HG02678 (cell line): ENCODE data around the gene HUNK.
"Not testable (repeated sequence)": the region's sequence is repeated elsewhere in the genome, so short reads cannot be mapped to it uniquely, and the experiment has no call there.

ENCODE experiments used
- ATAC-seq: cut with Tn5 transposase; IDR thresholded peaks from one replicate; pipeline ENCODE4 v1.9.1; 2021; ENCODE audit warnings: mild to moderate bottlenecking, moderate library complexity; ENCODE audit not compliant: unreplicated experiment

HUNK gene

DNA sequence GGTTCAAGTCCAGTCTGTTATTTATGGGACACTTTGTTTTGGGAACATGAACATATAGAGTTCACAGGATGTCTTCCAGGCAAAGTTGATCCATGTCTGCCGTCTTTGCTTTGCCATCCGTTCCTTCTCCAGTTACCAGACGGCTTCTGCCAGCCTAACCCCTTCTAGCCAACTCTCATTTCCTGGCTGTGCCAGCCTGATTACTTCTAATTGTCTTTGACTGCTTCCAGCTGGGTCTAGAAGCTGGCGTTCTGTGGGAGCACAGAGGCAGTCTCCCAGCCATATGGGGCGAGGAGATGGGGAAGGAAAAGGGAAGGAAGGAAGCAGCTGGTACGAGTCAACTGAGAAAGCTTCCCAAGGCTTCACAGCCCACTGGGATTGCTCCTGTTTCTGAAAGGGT lies 3.1 kb upstream of the HUNK start:
- ATAC-seq = no peak

DNA sequence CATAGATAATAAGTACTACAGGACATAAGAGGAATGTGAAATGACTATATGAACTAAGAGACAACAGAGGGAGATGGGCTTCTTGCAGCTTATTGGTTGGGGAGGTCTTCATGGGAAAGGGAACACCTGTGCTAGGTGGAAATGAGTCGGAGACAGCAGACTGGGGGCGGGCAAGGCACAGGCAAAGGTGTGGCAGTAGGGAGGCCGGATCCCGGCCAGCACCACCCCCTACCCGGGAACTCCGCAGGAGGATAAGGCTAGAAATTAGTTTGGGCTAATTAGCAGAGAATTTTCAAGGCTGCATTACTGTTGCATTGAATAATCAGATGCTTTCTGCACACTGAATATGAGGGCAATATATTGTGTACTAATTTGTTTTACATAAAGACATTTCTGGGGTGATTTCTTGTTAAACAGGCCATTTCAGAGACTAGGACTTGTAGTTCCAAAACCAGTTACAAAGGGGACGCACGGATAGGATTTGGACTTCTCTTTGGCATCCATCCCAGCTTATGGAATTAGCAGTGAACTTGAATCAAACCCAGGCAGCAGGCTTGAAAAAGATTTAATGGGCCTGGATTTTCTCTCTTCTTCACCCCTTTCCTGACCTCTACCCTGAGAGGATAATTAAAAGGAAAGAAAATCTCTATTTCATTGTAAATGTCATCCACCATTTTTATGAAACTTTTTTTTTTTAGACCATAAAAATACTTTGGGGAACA lies 2.2 kb upstream of the HUNK start:
- ATAC-seq = no peak

DNA sequence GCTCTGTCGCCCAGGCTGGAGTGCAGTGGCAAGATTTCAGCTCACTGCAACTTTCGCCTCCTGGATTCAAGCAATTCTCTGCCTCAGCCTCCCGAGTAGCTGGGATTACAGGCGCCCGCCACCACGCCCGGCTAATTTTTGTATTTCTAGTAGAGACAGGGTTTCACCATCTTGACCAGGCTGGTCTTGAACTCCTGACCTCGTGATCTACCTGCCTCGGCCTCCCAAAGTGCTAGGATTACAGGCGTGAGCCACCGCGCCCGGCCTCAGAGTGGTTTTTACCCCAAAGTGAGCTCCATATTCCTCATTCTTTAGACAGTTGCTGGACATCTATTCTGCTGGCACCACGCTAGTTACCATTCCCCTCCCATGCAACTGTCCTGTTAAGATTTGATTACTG lies 1.4 kb upstream of the HUNK start:
- ATAC-seq = not testable (repeated sequence)

DNA sequence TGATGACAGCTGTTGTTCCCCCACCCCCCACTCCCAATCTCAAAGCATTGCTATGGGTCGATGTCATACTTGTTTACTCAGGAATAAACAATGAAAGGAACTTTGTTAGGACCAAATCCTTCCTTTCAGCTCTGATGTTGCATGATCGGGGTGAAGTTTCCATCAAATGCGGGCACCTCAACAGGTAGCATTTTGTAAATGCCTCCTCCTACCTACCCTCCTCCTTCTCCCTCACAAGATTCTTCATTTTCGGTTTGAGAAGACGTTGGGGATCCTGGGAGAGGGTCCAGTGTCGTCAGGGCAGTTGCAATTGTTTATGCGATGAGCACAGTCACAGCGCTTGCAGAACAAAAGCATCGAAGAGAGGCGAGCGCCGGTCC lies 758 bp upstream of the HUNK start:
- ATAC-seq = no peak

DNA sequence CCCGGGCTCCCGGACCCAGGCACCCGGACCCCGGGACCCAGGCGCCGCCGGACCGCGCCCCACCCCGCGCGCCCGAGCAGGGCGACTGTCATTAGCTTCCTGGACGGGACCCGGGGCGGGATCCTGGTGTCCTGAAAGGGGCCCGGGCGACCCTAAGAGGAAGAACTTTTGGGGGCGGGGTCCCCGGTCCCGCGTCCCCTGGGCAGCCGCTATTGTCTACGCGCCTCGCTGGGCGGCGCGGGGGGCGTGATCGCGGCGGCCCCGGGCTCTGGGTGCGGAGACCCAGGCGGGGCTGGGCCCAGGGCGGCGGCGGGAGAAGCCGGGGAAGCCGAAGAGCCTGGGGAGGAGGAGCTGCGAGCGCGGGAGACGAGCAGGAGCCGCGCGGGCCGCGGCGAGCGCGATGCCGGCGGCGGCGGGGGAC lies 465 bp downstream of the HUNK start:
- no peak for ATAC-seq

DNA sequence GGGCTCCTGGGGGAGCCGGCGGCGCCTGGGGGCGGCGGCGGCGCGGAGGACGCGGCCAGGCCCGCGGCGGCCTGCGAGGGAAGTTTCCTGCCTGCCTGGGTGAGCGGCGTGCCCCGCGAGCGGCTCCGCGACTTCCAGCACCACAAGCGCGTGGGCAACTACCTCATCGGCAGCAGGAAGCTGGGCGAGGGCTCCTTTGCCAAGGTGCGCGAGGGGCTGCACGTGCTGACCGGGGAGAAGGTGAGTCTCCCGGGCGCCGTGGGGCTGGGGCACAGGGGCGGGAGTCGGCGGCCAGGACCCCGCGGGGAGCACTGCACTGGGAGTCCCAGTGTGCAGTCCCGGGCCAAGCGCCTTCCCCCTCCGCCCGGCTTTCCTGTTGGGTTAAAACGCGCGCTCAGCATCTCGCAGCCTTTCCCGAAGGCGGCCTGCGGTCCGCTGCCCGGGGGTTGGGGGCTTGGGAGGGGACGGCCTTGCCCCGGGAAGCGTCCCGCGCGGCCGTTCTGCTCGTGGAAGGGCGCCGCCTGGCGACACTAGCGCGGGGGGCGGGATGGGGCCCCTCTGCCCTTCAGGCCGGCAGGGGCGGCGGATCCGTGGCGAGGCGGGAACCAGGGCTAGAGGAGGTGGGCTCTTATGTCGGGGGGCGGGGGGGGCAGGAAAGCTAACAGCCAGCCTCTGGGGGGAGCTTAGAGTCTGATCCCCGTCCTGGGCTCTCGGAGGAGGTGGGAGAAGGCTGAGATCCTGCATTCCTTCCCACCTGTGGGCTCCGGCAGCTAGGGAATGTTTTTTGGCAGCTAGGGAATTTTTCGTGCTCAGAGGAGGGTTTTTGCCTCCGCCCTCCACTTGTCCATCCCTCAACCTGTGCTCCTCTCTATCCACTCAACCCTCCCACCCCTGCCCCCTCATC lies 1.1 kb downstream of the HUNK start:
- ATAC-seq = no peak

DNA sequence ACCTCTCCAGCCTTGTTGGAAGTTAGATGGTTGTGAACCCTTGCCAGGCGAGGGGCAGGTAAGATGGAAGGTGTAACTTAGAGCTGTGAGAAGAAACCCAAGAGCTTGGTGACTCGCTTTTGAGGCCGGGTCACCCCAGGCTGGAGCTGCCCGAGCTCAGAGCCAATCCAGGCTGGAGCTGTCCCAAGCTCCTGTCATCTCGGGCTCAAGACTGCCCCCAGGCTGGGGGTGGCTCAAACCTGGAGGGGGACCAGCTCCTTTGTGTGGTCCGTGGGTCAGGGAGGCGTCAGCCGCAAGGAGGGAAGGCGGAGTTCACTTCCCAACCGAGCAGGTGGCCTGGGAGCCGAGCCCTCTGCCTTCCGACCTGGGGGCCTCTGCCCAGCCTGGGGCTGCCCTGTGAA lies 2.0 kb downstream of the HUNK start:
- ATAC-seq = no peak

DNA sequence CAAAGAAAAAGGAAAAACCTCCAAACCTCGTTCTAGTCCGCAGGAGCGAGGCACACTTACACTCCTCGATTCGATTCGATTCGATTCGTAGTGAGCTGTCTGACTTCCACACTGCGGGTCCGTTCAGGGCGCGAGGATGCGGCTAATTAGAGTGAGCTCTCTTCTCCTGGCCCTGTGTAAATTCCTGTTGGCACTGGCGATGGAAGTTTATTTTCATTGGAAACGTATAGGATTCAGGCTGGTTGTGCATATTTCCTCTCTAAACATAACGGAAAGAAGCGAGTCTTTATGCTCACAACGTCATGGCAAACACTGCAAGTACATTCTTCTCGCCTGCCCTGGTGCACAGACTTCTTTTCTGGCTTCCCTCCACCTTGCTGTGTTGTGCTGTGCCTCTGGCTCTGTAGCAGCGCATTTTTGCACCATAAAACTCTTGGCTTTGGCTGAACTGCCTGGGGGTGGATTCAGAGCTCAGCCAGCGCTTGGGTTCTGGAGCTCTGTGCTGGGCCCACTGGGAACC lies 2.7 kb downstream of the HUNK start:
- ATAC-seq = no peak

DNA sequence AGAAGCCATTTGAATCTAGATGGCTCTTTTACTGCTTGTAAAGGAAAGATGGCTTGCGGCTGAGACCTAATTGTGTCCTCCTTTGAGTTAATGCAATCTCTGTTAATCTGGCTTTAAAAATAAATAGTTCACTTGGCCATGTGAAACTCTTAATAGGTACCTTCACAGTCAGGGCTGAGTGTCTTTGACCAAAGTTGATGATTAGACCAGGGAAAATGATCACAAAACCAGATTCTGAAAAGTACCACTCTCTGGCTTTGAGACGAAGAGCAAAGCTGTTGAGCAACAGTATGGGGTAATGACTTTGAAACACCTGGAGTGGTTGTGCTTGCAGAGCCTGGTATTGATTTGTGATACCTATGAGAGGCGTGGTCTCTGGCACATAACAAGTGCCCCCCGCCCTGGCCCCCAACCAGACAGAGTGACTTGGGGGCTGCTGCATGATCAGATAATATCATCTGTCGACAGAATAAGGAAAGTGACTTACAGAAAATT lies 4.7 kb downstream of the HUNK start:
- no peak for ATAC-seq

DNA sequence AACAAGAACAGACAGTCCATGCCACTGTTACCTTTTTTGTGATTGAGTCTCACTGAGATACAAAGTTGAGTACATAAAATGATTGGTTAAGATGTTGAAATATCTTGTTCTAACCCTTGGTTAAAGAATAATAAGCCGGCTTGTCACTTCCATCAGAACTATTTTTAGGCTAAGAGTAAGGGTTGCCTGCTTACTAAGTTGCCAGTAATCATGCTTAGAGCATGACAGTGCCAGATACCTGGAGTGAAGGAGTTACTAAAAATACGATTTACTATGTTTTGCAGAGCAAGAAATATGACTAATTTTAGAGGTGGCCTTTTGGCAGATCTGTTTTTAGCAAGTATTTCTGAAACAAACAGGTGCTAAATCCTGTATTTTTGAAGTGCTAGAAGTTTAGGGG lies 6.0 kb downstream of the HUNK start:
- no peak for ATAC-seq

DNA sequence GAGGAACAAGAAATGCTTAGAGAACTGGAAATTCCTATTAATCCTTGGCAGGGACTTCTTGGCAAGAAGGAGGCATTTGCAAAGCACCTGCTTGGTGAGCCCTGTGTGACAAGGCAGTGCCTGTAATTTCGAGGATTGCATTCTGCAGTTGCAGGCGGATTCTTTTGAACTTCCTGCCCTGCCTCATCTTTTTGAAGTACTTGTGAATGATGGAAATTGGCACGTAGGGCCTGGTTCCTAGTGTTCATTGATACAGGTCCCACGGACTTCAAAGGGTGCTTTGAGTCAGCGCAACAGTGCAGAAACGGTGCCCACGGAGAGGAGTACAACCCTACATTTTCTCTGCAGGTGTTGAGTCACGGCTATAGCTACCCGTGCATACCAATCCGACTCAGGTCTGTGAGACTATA lies 6.4 kb downstream of the HUNK start:
- ATAC-seq = no peak

DNA sequence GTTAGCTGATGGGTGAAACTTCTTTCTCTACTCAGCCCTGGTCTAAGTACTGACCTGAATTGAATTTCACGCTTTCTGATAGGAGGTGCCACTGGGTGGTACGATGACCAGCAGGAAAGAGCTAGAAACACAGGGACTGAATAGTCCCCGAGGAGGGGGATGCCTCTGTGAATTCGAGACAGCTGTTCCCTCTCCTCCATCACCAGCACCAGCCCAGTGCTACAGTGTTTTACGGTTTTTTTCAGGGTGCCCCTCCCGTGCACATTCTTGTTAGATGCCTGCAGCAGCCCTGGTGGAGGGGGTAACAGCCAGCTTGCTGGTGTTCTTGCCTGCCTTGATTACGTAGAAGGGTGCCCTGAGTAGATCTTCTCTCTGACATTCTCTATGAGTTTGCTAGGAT lies 7.1 kb downstream of the HUNK start:
- ATAC-seq = no peak

DNA sequence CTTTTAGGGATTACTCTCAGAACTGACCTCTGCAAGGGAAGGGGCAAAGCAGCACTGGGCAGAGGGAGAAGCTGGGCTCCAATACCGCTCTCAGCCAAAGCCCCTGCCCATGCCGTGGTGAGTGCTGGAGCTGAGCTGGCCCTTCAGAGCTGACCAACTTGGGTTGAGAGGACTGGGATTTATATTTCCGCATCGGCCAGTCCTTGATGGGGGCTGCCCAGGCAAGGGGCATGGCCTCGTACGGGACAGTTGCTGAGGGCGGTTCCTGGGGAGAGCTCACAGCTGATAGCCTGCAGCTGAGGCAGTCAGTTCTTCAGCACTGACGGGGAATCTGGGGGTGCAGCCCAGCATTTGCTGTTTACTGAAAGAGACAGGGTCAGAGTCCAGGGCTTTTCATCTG lies 8.0 kb downstream of the HUNK start:
- ATAC-seq = no peak

DNA sequence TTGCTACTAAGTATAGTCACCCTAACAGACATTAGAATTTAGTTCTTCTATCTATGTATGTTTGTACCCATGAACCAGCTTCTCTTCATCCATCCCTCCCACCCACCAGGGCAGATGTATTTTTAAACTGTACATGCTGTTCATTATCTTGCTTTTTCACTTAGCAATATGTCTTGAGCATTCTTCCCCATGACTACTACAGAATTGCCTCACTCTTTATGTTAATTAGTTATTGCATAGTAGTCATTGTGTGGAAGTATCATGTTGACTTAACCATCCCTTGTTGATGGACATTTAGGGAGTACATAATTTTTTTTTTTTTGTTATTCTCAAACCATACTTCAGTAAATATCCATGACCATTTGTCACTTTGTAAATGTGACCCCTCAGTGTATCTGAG lies 9.9 kb downstream of the HUNK start:
- no peak for ATAC-seq

DNA sequence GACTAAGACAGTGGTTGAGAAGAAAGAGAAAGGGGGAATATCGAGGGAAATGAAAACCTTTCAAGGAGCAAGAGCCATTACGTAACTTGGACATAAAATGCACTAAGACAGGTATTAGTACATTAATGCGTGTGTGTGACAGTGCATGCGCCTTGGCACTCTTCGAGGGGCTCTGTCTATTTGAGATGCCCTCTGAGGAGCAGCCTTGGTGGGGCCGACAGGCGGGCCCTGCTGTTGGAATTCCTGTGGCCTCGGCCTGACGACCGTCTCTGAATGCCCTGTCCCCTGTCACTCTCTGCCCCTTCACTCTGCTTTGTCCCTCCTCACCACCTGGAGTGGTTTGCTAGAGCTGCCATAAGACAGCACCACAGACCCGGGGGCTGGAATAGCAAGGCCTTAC lies 12.3 kb downstream of the HUNK start:
- no peak for ATAC-seq

DNA sequence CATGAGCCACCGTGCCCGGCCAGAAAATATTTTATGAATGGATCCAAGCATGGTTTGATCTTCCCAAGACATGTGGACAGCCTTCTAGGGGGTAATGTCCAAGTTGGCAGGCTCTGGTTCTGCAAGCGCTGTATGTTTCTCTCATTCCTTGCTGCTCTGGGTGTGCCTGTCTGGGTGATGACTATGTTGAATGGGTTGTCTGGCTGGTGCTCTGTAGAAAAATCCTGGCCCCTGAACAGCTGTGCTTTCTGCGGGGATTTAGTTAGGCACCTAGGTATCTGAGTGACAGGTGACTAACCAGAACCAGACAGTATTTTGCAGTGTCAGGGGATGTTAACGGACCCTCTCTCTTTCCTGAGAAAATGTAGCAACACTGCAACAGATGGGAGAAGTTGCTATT lies 14.1 kb downstream of the HUNK start:
- ATAC-seq = no peak

DNA sequence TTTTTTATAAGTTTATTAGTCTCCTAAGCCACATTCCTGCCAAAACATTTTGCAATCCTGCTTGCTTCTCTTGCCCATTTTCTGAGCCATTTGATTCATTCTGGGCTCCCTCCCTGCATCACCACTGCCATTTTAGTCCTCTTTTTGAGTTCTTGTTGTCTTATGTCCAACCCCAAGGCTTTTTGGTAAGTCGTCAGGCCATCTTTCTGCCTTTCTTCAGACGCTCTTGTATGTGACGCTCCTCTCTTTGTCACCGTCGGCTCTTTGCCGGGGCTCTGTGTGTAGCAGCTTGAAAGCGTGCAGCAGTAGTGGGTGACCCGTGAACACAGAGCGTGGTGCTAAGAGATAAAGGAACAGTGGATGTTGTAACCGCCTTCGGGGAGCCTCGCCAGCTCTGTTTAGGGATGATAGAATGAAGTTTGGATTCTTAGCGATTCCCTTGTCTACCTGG lies 14.6 kb downstream of the HUNK start:
- ATAC-seq = no peak

DNA sequence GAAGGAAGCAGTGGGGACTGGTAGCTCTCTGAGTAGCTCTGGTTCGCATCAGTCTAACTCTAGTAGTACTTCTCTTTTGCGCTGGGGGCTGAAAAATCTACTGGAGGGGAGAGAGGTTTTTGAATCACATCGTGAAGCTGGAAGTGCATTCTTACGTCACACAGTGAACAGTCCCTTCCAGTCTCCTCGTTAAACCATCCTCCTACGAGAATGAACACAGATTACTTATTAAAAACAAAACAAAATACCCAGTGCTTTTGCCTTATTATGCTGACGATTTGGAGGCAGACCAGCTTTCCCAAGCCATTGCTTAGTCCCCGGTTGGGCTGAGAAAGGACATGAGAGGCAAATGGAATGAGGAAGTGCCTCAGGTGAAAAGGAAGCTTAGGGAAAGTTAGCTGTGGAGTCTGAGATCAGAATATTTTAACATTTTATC lies 16.1 kb downstream of the HUNK start:
- ATAC-seq = no peak

DNA sequence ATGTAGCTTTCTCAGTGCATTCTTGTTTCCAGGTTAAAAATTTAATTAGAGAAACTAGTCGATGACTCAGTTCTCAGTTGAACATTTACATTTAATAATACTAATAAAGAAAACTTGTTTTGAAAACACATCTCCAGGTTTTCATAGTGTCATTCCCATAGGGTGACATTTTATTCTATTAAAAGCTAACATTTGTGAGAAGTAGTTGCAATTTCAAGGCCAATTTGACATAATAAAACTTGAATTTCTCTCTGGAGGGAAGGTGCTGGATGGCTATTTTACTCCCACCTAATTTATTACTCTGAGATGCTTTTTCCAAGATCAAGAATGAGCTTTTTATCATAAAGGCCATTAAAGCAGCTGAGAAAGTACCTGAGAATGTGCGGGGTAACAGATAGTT lies 16.6 kb downstream of the HUNK start:
- no peak for ATAC-seq

DNA sequence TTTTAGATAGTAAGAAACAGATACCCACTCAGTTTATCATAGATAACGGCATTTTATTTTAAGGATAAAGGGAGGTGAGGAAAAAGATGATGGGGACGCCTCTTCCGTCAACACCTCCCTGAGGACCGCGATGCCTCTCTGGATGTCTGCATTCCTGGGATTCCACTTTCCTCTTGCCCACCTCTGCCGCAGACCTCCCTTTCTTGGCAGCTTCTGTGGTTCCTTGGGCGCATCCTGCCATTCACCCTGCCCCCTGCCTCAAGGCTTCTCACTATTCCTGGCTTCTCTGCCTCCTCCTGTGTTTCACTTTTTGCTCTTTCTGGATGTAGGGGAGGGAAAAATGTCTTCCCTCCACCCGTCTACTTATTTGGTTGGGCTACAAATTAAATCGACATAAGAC lies 19.9 kb downstream of the HUNK start:
- ATAC-seq = no peak

DNA sequence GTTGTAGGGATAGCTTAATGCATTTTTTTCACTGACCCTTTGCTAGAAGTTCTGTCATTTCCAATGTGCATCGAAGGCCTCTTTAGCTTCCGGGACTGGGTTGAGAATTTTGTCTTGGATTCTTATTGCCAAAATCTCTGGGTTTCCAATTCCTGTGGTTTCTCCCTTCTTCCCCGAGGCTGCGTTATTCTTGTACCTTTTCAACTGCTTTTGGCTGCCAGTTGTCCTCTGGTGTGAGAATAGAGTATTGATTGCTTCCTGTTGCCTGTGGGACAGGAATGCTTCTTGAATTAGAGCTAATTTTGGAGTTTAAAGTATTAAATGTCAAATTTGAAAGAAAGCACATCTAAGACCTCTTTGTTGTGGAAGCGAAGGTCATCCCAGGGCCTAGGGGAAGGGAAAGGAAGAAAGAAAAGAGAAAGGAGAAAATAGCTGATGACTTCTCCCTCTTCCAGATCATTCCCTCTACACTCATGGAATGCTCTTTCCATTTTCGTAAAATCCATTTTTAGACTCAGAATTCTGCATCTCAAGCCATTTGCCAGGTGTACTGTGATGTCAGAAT lies 21.1 kb downstream of the HUNK start:
- ATAC-seq = no peak

DNA sequence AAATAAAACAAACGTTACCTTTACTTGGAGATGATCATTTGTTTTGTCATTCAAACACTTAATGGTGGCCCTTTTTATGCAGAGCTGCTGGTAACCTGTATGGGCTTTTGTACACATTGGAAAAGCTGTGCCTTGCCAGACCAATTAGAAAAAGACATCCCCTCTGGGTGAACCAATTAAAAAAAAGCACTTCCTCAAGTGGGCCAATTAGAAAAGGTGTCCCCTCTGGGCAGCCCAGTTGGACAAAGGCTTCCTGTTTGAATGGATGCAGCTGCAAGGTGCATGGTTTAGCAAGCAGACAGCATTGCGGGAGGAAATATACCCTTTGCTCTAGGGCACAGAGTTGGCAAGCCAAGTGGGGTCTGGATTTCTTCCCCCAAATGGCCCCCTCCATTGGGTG lies 21.6 kb downstream of the HUNK start:
- no peak for ATAC-seq
